B cell (primary cell): ENCODE results near the gene CD109. TPM values are rescaled to one million over a fixed set of nuclear protein-coding genes. Genes with fewer than 3 reads are reported as not detected.

Source experiments
- ATAC-seq: fragments of 200-7000 bp; cut with Tn5 transposase; one replicate; pipeline ENCODE4 v1.10.0; 2021; ENCODE audit warnings: low read depth, mild to moderate bottlenecking, moderate number of reproducible peaks, moderate library complexity
- CTCF ChIA-PET: fragments of 350-600 bp; sonication (Branson Sonifier 250); formaldehyde crosslinking; loops from one replicate; lab custom pipeline; 2021; ENCODE audit warnings: antibody characterized with exemption, inconsistent platforms; lab: Charles Lee
- POLR2A ChIA-PET: fragments of 350-600 bp; sonication (Branson Sonifier 250); formaldehyde crosslinking; loops from one replicate; lab custom pipeline; 2021; ENCODE audit warnings: antibody characterized with exemption; lab: Charles Lee
- DNase-seq: peaks from one replicate; pipeline ENCODE4 v3.0.0; 2013
- H2AFZ ChIP-seq: 2 replicates; pipeline ENCODE4 v1.6.1; 2012; ENCODE audit warnings: mild to moderate bottlenecking, low read depth, low read length; ENCODE audit not compliant: insufficient read depth, poor library complexity, severe bottlenecking
- H3K27ac ChIP-seq, 2 donors: 1 replicate in 1 of 2; 2 replicates in 1 of 2; pipeline ENCODE4 v1.5.1; 2012 to 2013; ENCODE audit warnings: low read length in 2 of 2, mild to moderate bottlenecking in 2 of 2, moderate library complexity in 1 of 2
- H3K27me3 ChIP-seq, 4 experiments: fragments of 200-600 bp in 1 of 4; sonication (generic) in 1 of 4; replicated peaks in 1 of 4; 1 replicate in 2 of 4; 2 replicates in 2 of 4; pipeline versions ENCODE4 v1.6.1 to v1.7.0; 2013 to 2016; ENCODE audit warnings: low read length in 3 of 4, mild to moderate bottlenecking in 2 of 4, mixed read lengths in 1 of 4, moderate library complexity in 1 of 4; ENCODE audit not compliant: insufficient read depth in 4 of 4, control insufficient read depth in 3 of 4; ENCODE audit errors: control extremely low read depth in 1 of 4
- H3K36me3 ChIP-seq, 2 experiments: replicated peaks in 1 of 2; 1 replicate in 1 of 2; 2 replicates in 1 of 2; pipeline versions ENCODE4 v1.6.1 to v1.7.1; 2013; ENCODE audit warnings: low read length in 1 of 2; ENCODE audit not compliant: insufficient read depth in 2 of 2, control insufficient read depth in 1 of 2; ENCODE audit errors: control extremely low read depth in 1 of 2, extremely low read depth in 1 of 2
- H3K4me1 ChIP-seq, 2 donors: fragments of 200-600 bp in 1 of 2; sonication (generic) in 1 of 2; 1 replicate in 1 of 2; 2 replicates in 1 of 2; pipeline versions ENCODE4 v1.5.1 to v1.6.1; 2013 to 2017; ENCODE audit warnings: low read length in 2 of 2; ENCODE audit not compliant: control insufficient read depth in 2 of 2, insufficient read depth in 2 of 2
- H3K4me2 ChIP-seq: replicated peaks from 2 replicates; pipeline ENCODE3; 2012; ENCODE audit warnings: mild to moderate bottlenecking, low read depth, low read length; ENCODE audit not compliant: poor library complexity, severe bottlenecking
- H3K4me3 ChIP-seq, 5 experiments: fragments of 200-600 bp in 1 of 5; sonication (generic) in 1 of 5; 1 replicate in 3 of 5; 2 replicates in 2 of 5; pipeline versions ENCODE4 v1.5.1 to v1.7.0; 2011 to 2016; ENCODE audit warnings: low read length in 4 of 5, mild to moderate bottlenecking in 4 of 5, low read depth in 2 of 5, control low read depth in 1 of 5, moderate library complexity in 1 of 5; ENCODE audit not compliant: insufficient read depth in 1 of 5; ENCODE audit errors: control extremely low read depth in 1 of 5, extremely low read depth in 1 of 5
- H3K79me2 ChIP-seq: fragments of 200-600 bp; sonication (generic); one replicate; pipeline ENCODE4 v1.6.0; 2016; ENCODE audit warnings: low read length; ENCODE audit not compliant: control insufficient read depth, insufficient read depth
- H3K9ac ChIP-seq: fragments of 200-600 bp; sonication (generic); 2 replicates; pipeline ENCODE4 v1.6.1; 2017; ENCODE audit warnings: mild to moderate bottlenecking, low read length, moderate library complexity
- H3K9me3 ChIP-seq, 3 donors: one replicate each; pipeline versions ENCODE4 v1.6.1 to v1.7.1; 2013; ENCODE audit warnings: low read length in 2 of 3; ENCODE audit not compliant: control insufficient read depth in 2 of 3, insufficient read depth in 1 of 3; ENCODE audit errors: control extremely low read depth in 1 of 3
- H4K20me1 ChIP-seq: 2 replicates; pipeline ENCODE4 v1.6.0; 2012; ENCODE audit warnings: mild to moderate bottlenecking, low read length; ENCODE audit not compliant: insufficient read depth, control insufficient read depth, poor library complexity, severe bottlenecking
- H3K27ac Mint-ChIP-seq: one replicate; pipeline ENCODE4 v1.8.0; 2021; ENCODE audit warnings: mixed read lengths
- H3K27me3 Mint-ChIP-seq: one replicate; pipeline ENCODE4 v1.8.0; 2021; ENCODE audit warnings: mixed read lengths
- H3K4me1 Mint-ChIP-seq: one replicate; pipeline ENCODE4 v1.8.0; 2021; ENCODE audit warnings: mixed read lengths
- H3K4me3 Mint-ChIP-seq: one replicate; pipeline ENCODE4 v1.8.0; 2021; ENCODE audit warnings: mixed read lengths
- H3K9me3 Mint-ChIP-seq: one replicate; pipeline ENCODE4 v1.8.0; 2022; ENCODE audit warnings: mixed read lengths; ENCODE audit not compliant: insufficient read depth
- EZH2 ChIP-seq: IDR thresholded peaks from 2 replicates; pipeline ENCODE4 v1.6.1; 2012; ENCODE audit warnings: borderline replicate concordance, low read depth, mild to moderate bottlenecking, moderate library complexity, low read length; ENCODE audit not compliant: insufficient read depth, poor library complexity, severe bottlenecking
- WGBS: methylation state at CpG from one replicate; pipeline ENCODE4 v1.1.5; 2013; ENCODE audit warnings: missing lambda C conversion rate; ENCODE audit not compliant: insufficient coverage; 5-methylcytosine and 5-hydroxymethylcytosine counted together
- intact Hi-C: fragments of 100-400 bp; cut with micrococcal nuclease; formaldehyde crosslinking; loops from one replicate; pipeline ENCODE4 v1.10.0; 2022
- polyA plus RNA-seq: library from polyadenylated mRNA; depleted of rRNA; stranded (reverse); fragments of >200 nt; gene quantifications from 2 replicates; pipeline ENCODE4 v1.2.3, GENCODE V29; 2012
- total RNA-seq, 2 donors: library from RNA; stranded (reverse); fragments of 120-200 nt in 1 of 2; gene quantifications; 1 replicate in 1 of 2; 2 replicates in 1 of 2; pipeline versions ENCODE4 v1.2.3 to v1.2.4, GENCODE V29; 2013 to 2022
- TF ChIP-seq, protein P1 (sequence below): fragments of 200-600 bp; IDR thresholded peaks from one replicate; pipeline ENCODE4 v1.8.0; 2022; ENCODE audit warnings: antibody characterized with exemption, mild to moderate bottlenecking

The CD109 gene
- total and polyA plus RNA-seq, 2 donors (not counting 1 experiment from before 2014, with no cell fraction given): 0.15 TPM; not detected in 1

DNA sequence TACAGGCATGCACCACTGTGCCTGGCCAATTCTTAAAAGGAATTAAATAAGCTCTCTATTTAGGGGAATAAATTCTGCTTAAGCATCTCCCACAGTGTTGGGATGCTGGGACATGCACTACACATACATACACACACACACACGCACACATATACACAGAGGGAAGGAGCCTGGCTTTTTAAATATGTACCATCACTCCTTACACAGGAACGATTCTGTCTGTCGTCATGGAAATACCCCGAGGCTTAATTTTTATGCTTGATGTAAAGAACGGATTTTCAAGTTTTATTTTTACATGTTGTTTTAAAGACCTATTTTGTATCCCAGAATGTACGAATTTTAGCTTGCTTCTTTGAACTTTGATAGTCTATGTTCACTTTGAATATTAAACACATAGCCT lies 95.3 kb downstream of the CD109 start:
- H3K4me3 Mint-ChIP-seq: no peak overlapping the region
- H3K27ac Mint-ChIP-seq: no peak overlapping the region
- Histone ChIP-seq H4K20me1 (no peaks in the 10 kb centered on the region), H3K27me3 (no peaks in the 10 kb centered on the region), H3K4me1 (no peaks in the 10 kb centered on the region), H3K9me3 (no peaks in the 10 kb centered on the region), H3K79me2 (no peaks in the 10 kb centered on the region), H2AFZ (no peak overlapping the region), H3K27ac (no peak overlapping the region), H3K4me2 (no peak overlapping the region), H3K9ac (no peak overlapping the region), H3K36me3 (no peaks in the 10 kb centered on the region), H3K4me3 (no peak overlapping the region)
- POLR2A ChIA-PET: no interaction called here
- intact Hi-C loops: no loop called here
- no peak for TF ChIP-seq EZH2
- TF ChIP-seq, protein P1, sequence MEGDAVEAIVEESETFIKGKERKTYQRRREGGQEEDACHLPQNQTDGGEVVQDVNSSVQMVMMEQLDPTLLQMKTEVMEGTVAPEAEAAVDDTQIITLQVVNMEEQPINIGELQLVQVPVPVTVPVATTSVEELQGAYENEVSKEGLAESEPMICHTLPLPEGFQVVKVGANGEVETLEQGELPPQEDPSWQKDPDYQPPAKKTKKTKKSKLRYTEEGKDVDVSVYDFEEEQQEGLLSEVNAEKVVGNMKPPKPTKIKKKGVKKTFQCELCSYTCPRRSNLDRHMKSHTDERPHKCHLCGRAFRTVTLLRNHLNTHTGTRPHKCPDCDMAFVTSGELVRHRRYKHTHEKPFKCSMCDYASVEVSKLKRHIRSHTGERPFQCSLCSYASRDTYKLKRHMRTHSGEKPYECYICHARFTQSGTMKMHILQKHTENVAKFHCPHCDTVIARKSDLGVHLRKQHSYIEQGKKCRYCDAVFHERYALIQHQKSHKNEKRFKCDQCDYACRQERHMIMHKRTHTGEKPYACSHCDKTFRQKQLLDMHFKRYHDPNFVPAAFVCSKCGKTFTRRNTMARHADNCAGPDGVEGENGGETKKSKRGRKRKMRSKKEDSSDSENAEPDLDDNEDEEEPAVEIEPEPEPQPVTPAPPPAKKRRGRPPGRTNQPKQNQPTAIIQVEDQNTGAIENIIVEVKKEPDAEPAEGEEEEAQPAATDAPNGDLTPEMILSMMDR: no peak
- no peaks in the 10 kb centered on the region for H3K9me3 Mint-ChIP-seq
- no CpG with 5 or more reads among the region's 6 CpGs for WGBS
- H3K4me1 Mint-ChIP-seq: no peaks in the 10 kb centered on the region
- ATAC-seq (no peak), DNase-seq (no peak)
- H3K27me3 Mint-ChIP-seq: no peaks in the 10 kb centered on the region
- CTCF ChIA-PET: no interaction called here

DNA sequence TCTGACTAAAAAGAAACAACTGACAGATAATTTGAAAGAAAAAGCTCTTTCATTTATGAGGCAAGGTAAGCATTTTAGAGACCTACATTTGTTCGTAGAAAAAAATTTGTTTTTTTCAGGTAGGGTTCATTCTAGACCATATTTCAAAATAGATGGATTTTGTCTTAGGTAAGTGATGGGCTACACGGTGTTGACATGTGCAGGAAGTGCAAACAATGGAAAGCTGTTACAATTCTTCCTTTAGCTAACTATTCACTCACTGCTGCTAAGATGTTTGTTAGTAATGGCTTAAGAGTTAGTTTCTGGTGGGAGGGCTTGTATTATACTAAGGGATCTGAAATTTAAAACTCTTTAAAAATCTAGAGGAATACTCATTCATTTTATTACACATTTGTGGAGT lies 96.7 kb downstream of the CD109 start:
- WGBS: no CpG with 5 or more reads among the region's 2 CpGs
- Histone ChIP-seq H3K9ac (no peak overlapping the region), H2AFZ (no peak overlapping the region), H3K9me3 (no peaks in the 10 kb centered on the region), H3K79me2 (no peaks in the 10 kb centered on the region), H3K4me3 (no peak overlapping the region), H3K36me3 (no peaks in the 10 kb centered on the region), H3K4me2 (no peak overlapping the region), H3K4me1 (no peaks in the 10 kb centered on the region), H3K27ac (no peak overlapping the region), H3K27me3 (no peaks in the 10 kb centered on the region), H4K20me1 (no peaks in the 10 kb centered on the region)
- DNase-seq (no peak), ATAC-seq (no peak)
- Mint-ChIP-seq H3K4me3 (no peak overlapping the region), H3K9me3 (no peaks in the 10 kb centered on the region), H3K27me3 (no peaks in the 10 kb centered on the region), H3K4me1 (no peaks in the 10 kb centered on the region), H3K27ac (no peak overlapping the region)
- CTCF ChIA-PET: no interaction called here
- intact Hi-C loops: no loop called here
- POLR2A ChIA-PET: no interaction called here
- TF ChIP-seq, protein P1: no peak
- no peak for TF ChIP-seq EZH2
